ENCODE measurements around the gene RHNO1. TPM values are rescaled to one million over a fixed set of nuclear protein-coding genes. Genes with fewer than 3 reads are reported as not detected.

RHNO1 gene
- total RNA-seq, 4 donors from 2014 or later: 17.2 to 33.1 (median 21.0) TPM

DNA sequence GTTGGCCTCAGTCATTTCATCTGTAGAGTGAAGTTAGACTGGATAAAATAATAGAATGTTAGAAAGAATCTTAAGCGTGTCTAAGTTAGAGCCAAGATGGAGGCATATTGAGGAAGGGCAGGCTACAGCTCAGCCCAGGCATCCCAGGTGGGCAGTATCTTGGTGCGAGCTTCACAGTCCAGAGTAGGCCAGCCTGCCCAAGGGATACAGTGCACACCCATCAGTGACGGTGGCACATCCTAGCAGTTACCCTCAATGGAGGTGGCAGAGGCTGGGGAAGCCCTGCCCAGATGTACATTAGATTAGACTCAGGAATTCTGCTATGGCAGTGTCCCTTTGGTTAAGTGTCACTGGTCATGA is 35.2 kb downstream of the RHNO1 start:
- no peak overlapping the region for H3K27ac ChIP-seq
- WGBS: 94% methylated on average over 3 of the region's 3 CpGs

DNA sequence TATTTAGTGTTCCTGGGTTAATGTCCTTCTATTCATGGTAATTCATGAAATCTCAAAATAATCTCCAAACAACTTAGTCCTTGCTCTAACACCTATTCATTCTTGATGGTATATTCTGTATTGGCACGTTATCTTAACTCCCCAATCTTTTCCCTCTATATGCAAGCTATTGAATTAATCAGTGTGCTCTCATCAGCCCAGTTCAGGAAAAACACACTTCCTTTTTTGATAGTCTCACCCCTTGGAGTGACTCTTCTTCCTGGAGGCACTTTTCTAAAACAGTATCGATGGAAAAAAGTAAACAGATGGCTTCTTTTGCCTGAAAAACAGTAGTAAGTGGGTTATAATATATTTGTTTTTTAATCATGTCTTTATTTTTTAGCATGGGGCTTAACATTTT is 42.2 kb downstream of the RHNO1 start:
- H3K4me3 ChIP-seq: no peak overlapping the region
- DNase-seq (ENCODE audit: low spot score in 2 of 2): no peak
- H3K27ac ChIP-seq: no peak overlapping the region
- H3K4me1 ChIP-seq: no peaks in the 10 kb centered on the region
- H3K27me3 ChIP-seq: no peaks in the 10 kb centered on the region
- WGBS: 75% methylated on average over 2 of the region's 2 CpGs
- H3K36me3 ChIP-seq: peaks cover 54% of the 10 kb centered on the region
- H3K9me3 ChIP-seq: no peaks in the 10 kb centered on the region
- TF ChIP-seq EP300 (IDR thresholded peaks at IDR 0.05) (no peak), POLR2A (IDR thresholded peaks at IDR 0.05) (no peak)
- TF ChIP-seq, protein P1, sequence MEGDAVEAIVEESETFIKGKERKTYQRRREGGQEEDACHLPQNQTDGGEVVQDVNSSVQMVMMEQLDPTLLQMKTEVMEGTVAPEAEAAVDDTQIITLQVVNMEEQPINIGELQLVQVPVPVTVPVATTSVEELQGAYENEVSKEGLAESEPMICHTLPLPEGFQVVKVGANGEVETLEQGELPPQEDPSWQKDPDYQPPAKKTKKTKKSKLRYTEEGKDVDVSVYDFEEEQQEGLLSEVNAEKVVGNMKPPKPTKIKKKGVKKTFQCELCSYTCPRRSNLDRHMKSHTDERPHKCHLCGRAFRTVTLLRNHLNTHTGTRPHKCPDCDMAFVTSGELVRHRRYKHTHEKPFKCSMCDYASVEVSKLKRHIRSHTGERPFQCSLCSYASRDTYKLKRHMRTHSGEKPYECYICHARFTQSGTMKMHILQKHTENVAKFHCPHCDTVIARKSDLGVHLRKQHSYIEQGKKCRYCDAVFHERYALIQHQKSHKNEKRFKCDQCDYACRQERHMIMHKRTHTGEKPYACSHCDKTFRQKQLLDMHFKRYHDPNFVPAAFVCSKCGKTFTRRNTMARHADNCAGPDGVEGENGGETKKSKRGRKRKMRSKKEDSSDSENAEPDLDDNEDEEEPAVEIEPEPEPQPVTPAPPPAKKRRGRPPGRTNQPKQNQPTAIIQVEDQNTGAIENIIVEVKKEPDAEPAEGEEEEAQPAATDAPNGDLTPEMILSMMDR (IDR thresholded peaks at IDR 0.05): no peak

More for the DNA sequence above, 35.2 kb downstream of the RHNO1 start:
- H3K9me3 ChIP-seq: no peaks in the 10 kb centered on the region
- TF ChIP-seq EP300 (IDR thresholded peaks at IDR 0.05) (no peak), POLR2A (IDR thresholded peaks at IDR 0.05) (no peak), POLR2AphosphoS5 (IDR thresholded peaks at IDR 0.05) (no peak)
- TF ChIP-seq, protein P1 (IDR thresholded peaks at IDR 0.05): no peak
- peaks cover 5% of the 10 kb centered on the region for H3K4me1 ChIP-seq
- no peaks in the 10 kb centered on the region for H3K27me3 ChIP-seq
- H3K36me3 ChIP-seq: peaks cover 31% of the 10 kb centered on the region
- DNase-seq (ENCODE audit: low spot score in 2 of 2): no peak
- H3K4me3 ChIP-seq: no peak overlapping the region

DNA sequence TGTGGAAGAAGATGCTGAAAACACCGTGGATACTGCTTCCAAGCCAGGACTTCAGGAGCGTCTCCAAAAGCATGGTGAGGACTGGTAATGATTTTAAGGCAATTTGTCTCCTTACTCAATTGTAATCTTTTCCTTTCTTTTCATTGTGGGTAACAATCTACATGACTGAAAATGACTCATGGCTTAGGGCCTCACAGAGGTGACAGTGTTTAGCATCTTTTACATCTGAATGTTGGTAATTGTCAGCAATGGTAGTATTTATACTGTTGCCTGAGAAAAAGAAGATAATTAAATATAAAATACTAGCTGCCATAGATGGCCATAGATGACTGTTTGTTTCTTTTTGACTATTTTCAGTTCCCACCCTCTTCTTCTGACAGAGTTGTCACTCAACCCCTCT is 45.3 kb downstream of the RHNO1 start:
- peaks cover 55% of the 10 kb centered on the region for H3K36me3 ChIP-seq
- TF ChIP-seq EP300 (IDR thresholded peaks at IDR 0.05) (no peak), POLR2AphosphoS5 (IDR thresholded peaks at IDR 0.05) (no peak), POLR2A (IDR thresholded peaks at IDR 0.05) (no peak)
- TF ChIP-seq, protein P1 (IDR thresholded peaks at IDR 0.05): no peak
- no peak overlapping the region for H3K4me3 ChIP-seq
- H3K27me3 ChIP-seq: no peaks in the 10 kb centered on the region
- DNase-seq (ENCODE audit: low spot score in 2 of 2): no peak
- H3K4me1 ChIP-seq: no peaks in the 10 kb centered on the region
- no peak overlapping the region for H3K27ac ChIP-seq
- no peaks in the 10 kb centered on the region for H3K9me3 ChIP-seq
- 91% methylated on average over 2 of the region's 2 CpGs for WGBS

DNA sequence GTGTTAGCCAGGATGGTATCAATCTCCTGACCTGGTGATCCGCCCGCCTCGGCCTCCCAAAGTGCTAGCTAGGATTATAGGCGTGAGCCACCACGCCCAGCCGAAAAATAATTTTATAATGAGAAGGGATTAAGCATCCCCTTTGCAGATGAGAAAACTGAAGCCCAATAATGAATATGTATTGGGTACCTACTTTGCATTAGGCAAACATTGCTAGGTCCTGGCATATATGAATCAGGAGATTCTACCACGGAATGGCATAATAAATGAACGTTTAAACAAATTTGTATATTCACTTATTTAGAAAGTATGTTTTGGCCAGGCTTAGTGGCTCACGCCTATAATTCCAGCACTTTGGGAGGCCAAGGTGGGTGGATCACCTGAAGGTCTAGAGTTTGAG is 46.0 kb downstream of the RHNO1 start:
- no peak for DNase-seq (ENCODE audit: low spot score in 2 of 2)
- H3K4me1 ChIP-seq: no peaks in the 10 kb centered on the region
- WGBS: 98% methylated on average over 9 of the region's 9 CpGs
- H3K4me3 ChIP-seq: no peak overlapping the region
- H3K36me3 ChIP-seq: peaks cover 57% of the 10 kb centered on the region
- no peak for TF ChIP-seq EP300 (IDR thresholded peaks at IDR 0.05)
- no peak for TF ChIP-seq POLR2A (IDR thresholded peaks at IDR 0.05)
- TF ChIP-seq, protein P1 (IDR thresholded peaks at IDR 0.05): no peak
- no peak for TF ChIP-seq POLR2AphosphoS5 (IDR thresholded peaks at IDR 0.05)
- H3K27me3 ChIP-seq: no peaks in the 10 kb centered on the region
- no peaks in the 10 kb centered on the region for H3K9me3 ChIP-seq
- H3K27ac ChIP-seq: no peak overlapping the region

DNA sequence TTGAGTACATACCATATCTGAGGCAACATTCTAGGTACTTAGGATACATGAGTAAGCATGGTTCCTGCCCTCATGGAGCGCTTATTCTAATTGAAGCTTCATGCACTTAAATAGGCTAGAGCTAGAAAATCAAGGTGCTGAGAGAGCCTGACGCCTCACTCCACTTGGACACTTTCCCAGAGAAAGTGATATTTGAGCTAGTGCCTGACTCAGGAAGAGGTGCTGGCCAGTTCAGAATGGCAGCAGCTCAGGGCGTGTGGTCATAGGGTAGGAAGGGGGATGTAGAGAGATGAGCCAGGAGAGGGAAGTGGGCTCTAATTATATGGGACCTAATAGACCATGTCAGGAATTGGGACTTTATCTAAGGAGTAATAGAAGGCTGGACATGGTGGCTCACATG is 47.0 kb downstream of the RHNO1 start:
- TF ChIP-seq POLR2AphosphoS5 (IDR thresholded peaks at IDR 0.05) (no peak), EP300 (IDR thresholded peaks at IDR 0.05) (no peak)
- H3K4me1 ChIP-seq: no peaks in the 10 kb centered on the region
- H3K36me3 ChIP-seq: peaks cover 58% of the 10 kb centered on the region
- H3K4me3 ChIP-seq: no peak overlapping the region
- DNase-seq (ENCODE audit: low spot score in 2 of 2): no peak
- no peak overlapping the region for H3K27ac ChIP-seq
- WGBS: 84% methylated on average over 3 of the region's 3 CpGs
- no peaks in the 10 kb centered on the region for H3K9me3 ChIP-seq
- H3K27me3 ChIP-seq: no peaks in the 10 kb centered on the region

DNA sequence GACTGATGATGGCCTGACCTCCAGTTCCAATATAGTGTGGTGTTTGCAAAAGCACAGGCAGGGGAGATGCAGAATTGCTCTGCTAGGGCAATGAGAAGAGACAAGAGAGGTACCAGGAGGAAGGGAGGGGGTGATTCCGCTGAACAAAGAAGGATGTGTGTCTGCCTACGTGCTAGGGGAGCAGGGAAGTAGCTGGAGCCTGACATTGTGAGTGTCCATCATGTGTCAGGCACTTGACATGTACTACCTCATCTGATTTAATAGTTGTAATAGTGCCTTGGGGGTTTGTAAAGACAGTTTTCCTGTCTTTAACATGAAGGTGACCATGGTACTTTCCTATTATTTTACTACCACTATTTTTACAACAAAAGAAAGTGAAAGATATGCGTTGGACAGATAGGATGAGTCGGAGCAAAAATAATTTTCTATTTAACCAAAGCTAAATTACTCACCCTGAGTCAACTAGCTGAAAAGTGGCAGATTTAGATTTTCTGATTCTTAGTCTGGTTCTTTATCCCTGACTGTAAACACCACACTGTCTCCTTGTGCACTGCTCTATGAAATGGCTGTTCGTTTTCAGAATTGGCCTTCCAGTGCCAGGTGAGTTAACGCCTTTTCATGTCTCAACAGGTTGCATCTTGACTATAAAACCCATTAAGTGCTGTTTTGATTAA is 48.4 kb downstream of the RHNO1 start:
- H3K27me3 ChIP-seq: no peaks in the 10 kb centered on the region
- no peaks in the 10 kb centered on the region for H3K9me3 ChIP-seq
- no peaks in the 10 kb centered on the region for H3K4me1 ChIP-seq
- peaks cover 63% of the 10 kb centered on the region for H3K36me3 ChIP-seq
- WGBS: 54% methylated on average over 6 of the region's 6 CpGs
- TF ChIP-seq, protein P1 (IDR thresholded peaks at IDR 0.05): no peak
- no peak for TF ChIP-seq POLR2AphosphoS5 (IDR thresholded peaks at IDR 0.05)
- TF ChIP-seq POLR2A (IDR thresholded peaks at IDR 0.05): no peak
- no peak for TF ChIP-seq EP300 (IDR thresholded peaks at IDR 0.05)
- no peak for DNase-seq (ENCODE audit: low spot score in 2 of 2)
- no peak overlapping the region for H3K27ac ChIP-seq
- H3K4me3 ChIP-seq: no peak overlapping the region

Data from suprapubic skin (tissue), 4 donors.